H54 (cell line): ENCODE data around the gene LRIF1.
"Not testable (repeated sequence)": the region's sequence is repeated elsewhere in the genome, so short reads cannot be mapped to it uniquely, and the experiment has no call there.

Experiments
- DNase-seq: peaks from one replicate; pipeline ENCODE4 v3.0.0; 2011; ENCODE audit warnings: low spot score, mixed read lengths; ENCODE audit not compliant: insufficient read length
- FAIRE-seq: peaks from 3 replicates; lab custom pipeline; 2011; peaks lifted over from hg19 to GRCh38; lab: Jason Lieb, UNC
- POLR2A ChIP-seq: IDR thresholded peaks from 2 replicates; pipeline ENCODE4 v1.6.1; 2011; ENCODE audit warnings: low read depth, mild to moderate bottlenecking, low read length

Gene LRIF1

DNA sequence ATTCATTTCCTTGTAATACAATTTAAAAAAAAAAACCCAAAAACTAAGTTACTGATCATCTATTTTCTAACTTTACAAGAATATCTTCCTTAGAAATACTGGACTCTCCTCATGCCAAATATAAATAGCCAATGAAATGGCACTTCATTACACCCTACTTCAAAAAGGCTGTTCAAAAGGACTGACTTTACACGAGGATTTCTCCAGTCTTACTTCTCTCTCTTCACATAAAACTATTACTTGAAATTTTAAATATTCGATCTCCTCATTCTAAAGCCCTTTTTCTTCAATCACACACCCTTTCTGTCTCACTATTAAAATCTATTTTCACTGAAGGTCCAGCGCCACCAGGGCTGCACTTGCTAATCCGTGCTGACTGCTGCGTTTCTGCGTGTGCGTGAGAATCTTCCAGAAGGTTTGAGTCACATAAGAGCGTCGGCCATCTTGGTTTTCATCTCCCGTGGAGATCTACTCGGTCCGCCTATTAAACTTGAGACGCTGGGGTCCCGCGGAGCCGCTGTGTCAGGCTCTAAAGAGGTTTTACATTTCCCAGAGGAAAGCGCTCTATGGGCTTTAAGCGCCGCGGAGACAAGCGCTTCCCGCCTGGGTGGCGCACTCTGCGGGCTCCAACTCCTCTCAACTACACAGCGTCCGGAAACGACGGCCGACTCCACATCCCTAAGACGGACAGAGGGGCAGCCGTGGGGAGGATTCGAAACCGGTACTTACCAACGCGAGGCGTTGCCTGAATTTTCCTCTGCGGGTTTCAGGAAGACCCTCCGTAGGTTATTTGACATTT lies 631 bp downstream of the LRIF1 start:
- FAIRE-seq: no peak
- 0 out of 2 replicates have a peak, but pooled peaks have one; percentile 14 for TF ChIP-seq POLR2A
- peak; percentile 12 for DNase-seq

DNA sequence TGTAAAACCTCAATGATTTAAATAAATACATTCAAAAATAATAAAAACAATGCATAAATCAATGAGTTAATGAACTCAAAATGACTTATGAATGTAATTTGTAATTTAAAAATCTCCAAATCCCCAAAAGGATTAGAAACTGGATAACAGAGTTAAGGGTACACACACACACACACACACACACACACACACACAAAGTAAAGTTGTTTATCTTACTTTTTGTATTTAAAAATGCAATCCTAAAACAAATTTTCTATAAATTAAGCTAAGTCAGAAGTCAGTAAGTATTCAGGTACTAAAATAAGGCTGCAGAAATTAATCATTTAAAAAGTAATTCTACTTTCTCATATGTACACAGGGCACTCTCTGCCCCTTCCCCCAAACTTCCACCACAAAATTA lies 1.8 kb downstream of the LRIF1 start:
- DNase-seq (no peak), FAIRE-seq (no peak)

DNA sequence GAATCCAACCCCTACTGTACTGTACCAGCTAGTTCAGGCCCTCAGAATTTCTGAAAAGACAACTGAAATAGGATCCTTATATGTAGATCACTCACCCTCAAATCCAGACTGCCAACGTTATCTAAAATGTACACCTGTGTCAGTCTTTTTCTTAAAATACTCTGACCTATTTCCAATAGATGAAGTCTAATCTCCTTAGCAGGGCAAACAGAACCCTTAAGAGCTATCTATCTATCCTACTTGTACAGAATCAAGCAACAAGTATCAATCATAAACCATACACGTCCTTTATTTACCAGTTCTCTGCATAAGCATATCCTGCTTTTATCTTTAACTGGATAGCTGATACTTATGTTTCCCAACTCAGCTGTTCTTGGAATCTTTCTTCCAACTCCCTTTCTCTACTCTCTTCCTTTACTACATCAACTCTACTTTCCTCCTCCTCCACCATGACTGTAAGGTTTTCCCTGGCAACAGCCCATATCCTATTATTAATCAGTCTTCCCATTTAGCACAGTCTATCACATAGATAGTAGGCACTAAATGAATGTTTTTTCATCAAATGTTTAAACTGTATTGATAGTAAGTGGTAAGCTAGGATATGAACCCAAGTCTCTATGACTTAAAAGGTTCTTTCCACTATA lies 2.8 kb downstream of the LRIF1 start:
- no peak for TF ChIP-seq POLR2A
- peak; percentile 50 for FAIRE-seq
- no peak for DNase-seq

More for the DNA sequence above, 1.8 kb downstream of the LRIF1 start:
- TF ChIP-seq POLR2A: no peak

DNA sequence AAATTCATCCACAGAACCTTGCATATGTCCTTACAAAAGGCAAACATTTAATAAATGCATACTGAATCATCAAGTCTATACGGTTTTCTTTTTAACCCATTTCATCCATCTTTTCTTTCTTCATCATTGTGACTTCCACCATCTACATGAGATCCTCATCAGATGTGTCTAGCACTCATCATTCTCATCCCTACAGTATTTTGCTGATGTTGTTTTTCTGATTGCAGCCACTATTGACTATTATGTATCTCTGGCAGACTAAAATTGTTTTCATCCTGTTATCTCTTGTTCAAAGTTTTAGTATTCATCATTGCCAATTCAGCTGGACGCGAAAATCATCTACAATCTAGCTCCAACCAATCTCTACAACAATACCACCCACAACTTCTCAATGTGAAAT lies 5.9 kb downstream of the LRIF1 start:
- no peak for TF ChIP-seq POLR2A
- DNase-seq (no peak), FAIRE-seq (no peak)

DNA sequence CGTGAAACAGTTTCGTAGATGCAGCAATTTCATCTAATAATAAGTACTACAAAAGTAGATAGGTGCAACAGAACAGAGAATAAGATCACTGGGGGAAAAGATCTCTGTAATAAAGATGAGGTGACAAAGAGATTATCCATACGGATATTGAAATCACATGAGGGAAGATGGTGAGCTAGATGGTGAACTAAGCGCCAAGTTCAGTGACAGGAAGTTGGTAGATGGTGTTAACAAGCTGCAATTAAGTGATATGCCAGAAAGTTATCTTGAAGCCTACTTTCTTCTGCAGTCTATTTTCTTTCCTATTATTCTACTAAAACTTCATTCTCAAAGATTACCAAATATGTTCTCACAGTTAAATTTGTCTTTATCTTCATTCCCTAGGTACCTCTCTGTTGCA lies 7.1 kb downstream of the LRIF1 start:
- FAIRE-seq (no peak), DNase-seq (no peak)
- no peak for TF ChIP-seq POLR2A

DNA sequence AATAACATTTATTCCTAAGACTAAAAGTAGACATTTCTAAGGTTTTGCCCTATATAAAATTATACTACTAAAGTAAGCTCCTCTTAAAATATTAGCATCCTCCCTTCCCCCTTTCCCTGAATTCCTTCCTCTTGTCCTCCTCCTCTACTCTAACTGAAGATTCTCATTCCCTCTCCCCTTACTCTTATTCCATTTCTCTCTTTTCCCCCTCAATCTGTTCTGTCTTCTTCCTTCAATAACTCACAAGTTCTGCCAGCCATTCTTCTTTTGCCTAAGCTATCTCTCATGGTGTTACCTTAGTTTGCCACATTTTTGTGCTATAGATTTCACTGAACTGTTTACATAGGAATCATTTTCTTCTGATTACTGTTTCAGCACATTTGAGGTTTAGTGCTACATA lies 10.7 kb downstream of the LRIF1 start:
- FAIRE-seq: no peak
- no peak for DNase-seq
- no peak for TF ChIP-seq POLR2A

DNA sequence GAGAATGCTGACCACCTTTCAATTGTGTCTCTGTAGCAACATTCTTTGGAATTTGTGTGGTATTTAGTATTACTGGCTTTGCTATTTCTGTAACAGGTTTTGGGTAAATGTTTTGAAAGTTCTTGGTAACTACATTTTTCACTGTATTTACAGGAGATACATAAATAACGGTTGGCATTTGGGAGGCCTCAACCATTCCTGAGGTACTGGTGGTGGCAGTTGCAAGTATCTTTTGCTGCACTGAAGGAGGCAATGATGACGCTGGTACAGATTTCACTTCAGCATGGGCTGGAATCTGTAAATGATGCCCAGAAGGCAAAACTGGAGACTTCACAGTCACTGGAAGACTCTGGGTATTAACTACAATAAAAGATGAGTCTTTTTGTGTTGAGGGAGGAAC lies 11.7 kb downstream of the LRIF1 start:
- FAIRE-seq (no peak), DNase-seq (no peak)
- no peak for TF ChIP-seq POLR2A

DNA sequence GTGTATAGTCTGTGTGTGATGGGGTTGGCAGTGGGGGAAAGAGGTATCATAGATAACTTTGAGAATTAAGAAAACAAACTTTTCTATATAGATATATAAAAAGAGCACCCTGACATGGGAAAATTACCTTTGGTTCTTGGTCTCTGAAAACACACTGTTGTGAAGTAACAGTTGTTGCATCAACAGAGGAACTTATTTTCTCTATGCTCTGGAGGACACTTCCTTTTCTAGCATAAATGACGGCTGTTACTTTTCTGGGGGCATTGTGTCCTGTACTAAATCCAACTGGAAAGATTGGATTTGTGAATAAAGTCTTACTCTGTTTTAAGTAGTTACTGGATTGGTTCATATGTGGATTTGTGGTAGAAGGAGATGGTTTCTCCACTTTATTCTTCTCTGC lies 12.6 kb downstream of the LRIF1 start:
- TF ChIP-seq POLR2A: no peak
- FAIRE-seq: no peak
- no peak for DNase-seq

DNA sequence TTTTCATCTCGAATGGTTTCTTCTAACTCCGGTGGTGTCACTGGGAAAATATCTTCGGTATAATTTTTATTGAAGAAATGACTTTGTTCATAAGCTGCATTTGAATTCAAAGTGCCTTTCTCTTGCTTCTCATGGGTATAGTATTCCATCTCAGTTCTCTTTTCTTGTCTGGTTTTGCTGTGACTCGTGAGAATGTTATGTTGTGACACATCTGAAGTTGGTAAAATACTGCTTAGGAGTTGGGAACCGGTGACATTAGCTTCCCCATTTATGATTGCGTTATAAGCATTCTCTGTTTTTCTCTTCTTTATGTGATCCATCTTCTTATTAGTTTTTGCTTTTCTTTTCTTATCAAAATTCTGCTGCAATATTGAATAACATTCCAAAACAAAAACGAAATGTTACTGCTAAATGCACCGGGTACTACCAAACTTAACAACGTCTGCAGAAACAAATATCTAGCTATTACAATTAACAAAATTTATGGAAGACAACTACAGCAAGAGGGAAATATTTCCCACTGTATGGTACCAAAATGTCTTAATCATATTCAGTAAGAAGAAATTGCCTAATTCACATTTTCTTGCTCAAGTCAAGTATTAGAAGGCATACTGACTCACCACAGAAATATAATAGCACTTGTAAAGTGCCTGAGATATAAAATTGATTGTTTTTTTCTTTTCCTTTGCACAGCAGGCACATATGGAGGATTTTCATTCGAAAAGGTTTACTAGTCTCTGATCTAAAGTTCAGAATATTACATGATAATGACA lies 15.5 kb downstream of the LRIF1 start:
- no peak for TF ChIP-seq POLR2A
- DNase-seq (peak; percentile 8), FAIRE-seq (peak; percentile 38)

DNA sequence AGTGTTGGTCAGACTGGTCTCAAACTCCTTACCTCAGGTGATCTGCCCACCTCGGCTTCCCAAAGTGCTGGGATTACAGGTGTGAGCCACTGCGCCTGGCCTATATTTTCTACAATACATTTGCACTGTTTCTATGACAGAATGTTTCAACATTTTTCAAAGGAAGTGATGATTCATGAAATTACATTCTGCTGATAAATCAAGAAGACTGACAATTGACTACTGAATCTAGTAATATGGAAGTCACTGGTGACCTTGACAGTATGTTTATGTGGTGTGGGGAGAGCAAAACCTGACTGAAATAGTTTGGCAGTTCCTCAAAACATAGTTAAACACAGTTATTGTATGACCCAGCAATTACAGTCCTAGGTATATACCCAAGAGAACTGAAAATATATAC lies 18.1 kb downstream of the LRIF1 start:
- no peak for TF ChIP-seq POLR2A
- no peak for FAIRE-seq
- no peak for DNase-seq

DNA sequence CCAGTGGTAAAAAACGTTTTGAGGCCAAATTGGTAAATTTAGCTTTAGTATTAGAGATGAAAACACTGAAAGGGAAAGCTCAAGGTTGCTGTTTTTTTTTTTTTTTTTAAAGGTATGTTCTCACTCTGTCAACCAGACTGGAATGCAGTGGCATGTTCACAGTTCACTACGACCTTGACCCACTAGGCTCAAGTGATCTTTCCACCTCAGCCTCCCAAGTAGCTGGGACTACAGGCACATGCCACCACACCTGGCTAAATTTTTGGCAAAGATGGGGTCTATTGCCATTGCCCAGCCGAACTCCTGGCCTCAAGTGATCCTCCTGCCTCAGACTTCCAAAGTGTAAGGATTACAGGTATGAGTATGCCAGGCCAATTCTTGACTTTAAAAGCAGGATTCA lies 18.9 kb downstream of the LRIF1 start:
- no peak for TF ChIP-seq POLR2A
- FAIRE-seq: no peak
- DNase-seq: no peak

DNA sequence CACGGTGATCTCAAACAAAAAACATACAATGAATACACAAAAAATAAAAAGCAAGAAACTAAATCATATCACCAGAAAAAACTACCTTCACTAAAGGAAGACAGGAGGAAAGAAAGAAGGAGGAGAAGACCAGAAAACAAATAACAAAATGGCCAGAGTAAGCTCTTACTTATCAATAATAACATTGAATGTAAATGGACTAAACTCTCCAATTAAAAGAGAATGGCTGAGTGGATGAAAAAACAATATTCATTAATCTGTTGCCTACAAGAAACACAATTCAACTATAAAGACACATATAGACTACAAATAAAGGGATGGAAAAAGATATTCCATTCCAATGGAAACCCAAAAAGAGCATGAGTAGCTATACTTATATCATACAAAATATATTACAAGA lies 27.2 kb downstream of the LRIF1 start:
- FAIRE-seq (no peak), DNase-seq (no peak)
- no peak for TF ChIP-seq POLR2A

DNA sequence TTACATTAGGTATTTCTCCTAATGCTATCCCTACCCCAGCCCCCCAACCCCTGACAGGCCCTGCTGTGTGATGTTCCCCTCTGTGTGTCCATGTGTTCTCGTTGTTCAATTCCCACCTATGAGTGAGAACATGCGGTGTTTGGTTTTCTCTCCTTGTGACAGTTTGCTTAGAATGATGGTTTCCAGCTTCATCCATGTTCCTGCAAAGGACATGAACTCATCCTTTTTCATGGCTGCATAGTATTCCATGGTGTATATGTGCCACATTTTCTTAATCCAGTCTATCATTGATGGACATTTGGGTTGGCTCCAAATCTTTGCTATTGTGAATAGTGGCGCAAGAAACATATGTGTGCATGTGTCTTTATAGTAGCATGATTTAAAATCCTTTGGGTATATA lies 32.6 kb downstream of the LRIF1 start:
- not testable (repeated sequence) for DNase-seq, FAIRE-seq

DNA sequence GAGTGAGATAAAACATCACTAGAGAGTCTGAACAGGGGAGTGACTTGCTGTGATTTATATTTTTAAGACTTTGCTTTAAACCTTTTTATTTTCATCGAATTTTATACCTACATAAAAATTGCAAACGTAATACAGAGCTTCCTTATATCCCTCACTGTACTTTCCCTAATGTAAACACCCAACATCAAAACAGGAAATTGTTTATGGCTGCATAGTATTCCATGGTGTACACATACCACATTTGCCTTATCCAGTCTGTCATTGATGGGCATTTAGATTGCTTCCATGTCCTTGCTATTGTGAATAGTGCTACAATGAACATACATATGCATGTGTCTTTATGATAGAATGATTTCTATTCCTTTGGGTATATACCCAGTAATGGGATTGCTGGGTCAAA lies 34.8 kb downstream of the LRIF1 start:
- no peak for TF ChIP-seq POLR2A
- DNase-seq (no peak), FAIRE-seq (no peak)
